Heart left ventricle (tissue), 13 donors: ENCODE measurements around the gene MINDY3.
"Not testable (repeated sequence)": the region's sequence is repeated elsewhere in the genome, so short reads cannot be mapped to it uniquely, and the experiment has no call there.

ENCODE experiments used
- CTCF ChIP-seq, 12 donors: fragments of 200-600 bp; sonication (generic) in 4 of 12; IDR thresholded peaks; one replicate each; pipeline versions ENCODE4 v1.5.0 to v1.8.0; 2018 to 2022; ENCODE audit warnings: antibody characterized with exemption in 12 of 12, mild to moderate bottlenecking in 5 of 12
- POLR2A ChIP-seq, 2 donors: fragments of 450-650 bp; IDR thresholded peaks; one replicate each; pipeline ENCODE4 v1.6.1; 2017; ENCODE audit warnings: antibody characterized with exemption in 2 of 2, mild to moderate bottlenecking in 2 of 2, moderate library complexity in 2 of 2
- donor health status: ischemic (EF 13 %, LVEDD 7.1; RV severe dilation, severe dysfunction).
- donor health status: DM: no; HTN: yes; CAD: no.
- donor health status: DM: no; HTN: no; CAD: no.
- donor health status: ischemic (EF 25% LVEDD 6.9; RV normal size, moderate dysfunction).
- donor health status: ischemic (EF 25% LVEDD 5.7; RV mildly dilated, moderate dysfunction).
- donor health status: ischemic (EF 35%, LVEDD 5.7; RV mildly dilated, moderate dysfunction).
- donor health status: nonischemic (EF 11% LVEDD 7.7; RV severe dilation, severe dysfunction).
- donor health status: DM: yes; HTN: yes; CAD: no.
- donor health status: PGD.
- donor health status: ischemic (EF 29% LVEDD 5.4; RV normal size, mild dysfunction).
- donor health status: nonischemic (EF 23%, LVEDD 6.1; RV moderate dilation, normal function).

DNA sequence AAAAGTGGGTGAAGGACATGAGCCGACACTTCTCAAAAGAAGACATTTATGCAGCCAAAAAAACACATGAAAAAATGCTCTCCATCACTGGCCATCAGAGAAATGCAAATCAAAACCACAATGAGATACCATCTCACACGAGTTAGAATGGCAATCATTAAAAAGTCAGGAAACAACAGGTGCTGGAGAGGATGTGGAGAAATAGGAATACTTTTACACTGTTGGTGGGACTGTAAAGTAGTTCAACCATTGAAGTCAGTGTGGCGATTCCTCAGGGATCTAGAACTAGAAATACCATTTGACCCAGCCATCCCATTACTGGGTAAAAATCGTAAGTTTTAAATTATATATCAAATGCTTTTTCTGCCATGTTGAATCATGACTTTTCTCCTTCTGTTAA, 85.8 kb downstream of the MINDY3 start:
- not testable (repeated sequence) for TF ChIP-seq POLR2A, CTCF (IDR thresholded peaks at IDR 0.05)
